Hepatocyte (in vitro differentiated cells): Measurements from ENCODE around the gene CKS2. TPM values are rescaled to one million over a fixed set of nuclear protein-coding genes. Genes with fewer than 3 reads are reported as not detected.

ENCODE experiments used
- DNase-seq: peaks from one replicate; pipeline ENCODE4 v3.0.0-alpha.2; 2016; ENCODE audit warnings: low spot score
- H2AFZ ChIP-seq: fragments of 200-600 bp; sonication (generic); 2 replicates; pipeline ENCODE4 v1.6.0; 2016; ENCODE audit warnings: antibody characterized with exemption, mild to moderate bottlenecking
- H3K27ac ChIP-seq: fragments of 200-600 bp; sonication (generic); 2 replicates; pipeline ENCODE4 v1.5.1; 2016; ENCODE audit warnings: mild to moderate bottlenecking
- H3K27me3 ChIP-seq: fragments of 200-600 bp; sonication (generic); 2 replicates; pipeline ENCODE4 v1.6.1; 2016
- H3K36me3 ChIP-seq: fragments of 200-600 bp; sonication (generic); replicated peaks from 2 replicates; pipeline ENCODE4 v1.5.1; 2016; ENCODE audit warnings: low read depth; ENCODE audit not compliant: insufficient read depth
- H3K4me1 ChIP-seq: fragments of 200-600 bp; sonication (generic); 2 replicates; pipeline ENCODE4 v1.5.1; 2016; ENCODE audit warnings: mild to moderate bottlenecking, moderate library complexity; ENCODE audit not compliant: insufficient read depth
- H3K4me2 ChIP-seq: fragments of 200-600 bp; sonication (generic); 2 replicates; pipeline ENCODE4 v1.6.0; 2016
- H3K4me3 ChIP-seq: fragments of 200-600 bp; sonication (generic); 2 replicates; pipeline ENCODE4 v1.5.1; 2016; ENCODE audit warnings: mild to moderate bottlenecking
- H3K79me2 ChIP-seq: fragments of 200-600 bp; sonication (generic); 2 replicates; pipeline ENCODE4 v1.6.0; 2017; ENCODE audit warnings: mild to moderate bottlenecking
- H3K9me2 ChIP-seq: fragments of 200-600 bp; sonication (generic); replicated peaks from 2 replicates; pipeline ENCODE4 v1.6.0; 2017; ENCODE audit warnings: mild to moderate bottlenecking; ENCODE audit not compliant: insufficient read depth
- H3K9me3 ChIP-seq: fragments of 200-600 bp; sonication (generic); 2 replicates; pipeline ENCODE4 v1.5.1; 2016; ENCODE audit warnings: low read depth, mild to moderate bottlenecking
- H4K20me1 ChIP-seq: fragments of 200-600 bp; sonication (generic); 2 replicates; pipeline ENCODE4 v1.6.0; 2016; ENCODE audit warnings: mild to moderate bottlenecking; ENCODE audit not compliant: insufficient read depth, poor library complexity, severe bottlenecking
- CTCF ChIP-seq: fragments of 200-600 bp; sonication (generic); IDR thresholded peaks from 2 replicates; pipeline ENCODE4 v1.5.1; 2016; ENCODE audit warnings: antibody characterized with exemption, mild to moderate bottlenecking; ENCODE audit not compliant: poor library complexity
- EZH2 ChIP-seq: fragments of 200-600 bp; sonication (generic); IDR thresholded peaks from 2 replicates; pipeline ENCODE4 v1.6.1; 2016; ENCODE audit warnings: antibody characterized with exemption, mild to moderate bottlenecking, borderline replicate concordance
- EZH2phosphoT487 ChIP-seq: fragments of 200-600 bp; sonication (generic); IDR thresholded peaks from one replicate; pipeline ENCODE4 v1.6.1; 2018; ENCODE audit warnings: antibody characterized with exemption, mild to moderate bottlenecking, low read depth, moderate library complexity; ENCODE audit not compliant: unreplicated experiment, severe bottlenecking
- WGBS: methylation state at CpG from one replicate; pipeline ENCODE4 v1.1.6; 2016; ENCODE audit warnings: low lambda C conversion rate; ENCODE audit errors: missing lambda C conversion rate; 5-methylcytosine and 5-hydroxymethylcytosine counted together
- microRNA-seq: library from miRNA; unstranded; fragments of <30 nt; microRNA quantifications from one replicate; pipeline ENCODE4, GENCODE V29; 2017
- polyA plus RNA-seq: library from polyadenylated mRNA; unstranded; fragments of >200 nt; fragmentation: Nextera tagmentation; extraction: Ambion mirVana; gene quantifications from 2 replicates; pipeline ENCODE4 v1.2.1, GENCODE V29; 2016
- small RNA-seq: library from RNA; depleted of rRNA; stranded (forward); fragments of <200 nt; gene quantifications from one replicate; pipeline ENCODE3, GENCODE V24; 2014
- total RNA-seq: library from RNA; depleted of rRNA; stranded (reverse); fragments of >200 nt; gene quantifications from 2 replicates; pipeline ENCODE4 v1.2.3, GENCODE V29; 2014

The CKS2 gene
- total and polyA plus RNA-seq, 2 experiments from 2014 or later = 77.1 to 136 TPM

GRCh38 chr9:89363921-89364665 is 53.1 kb downstream of the CKS2 start:
- Histone ChIP-seq H3K27me3 (no peaks in the 10 kb centered on the region), H3K4me3 (no peak overlapping the region), H3K79me2 (no peaks in the 10 kb centered on the region), H3K36me3 (no peaks in the 10 kb centered on the region), H3K4me2 (no peak overlapping the region), H3K4me1 (no peaks in the 10 kb centered on the region), H3K9me2 (no peaks in the 10 kb centered on the region), H3K27ac (no peak overlapping the region), H3K9me3 (no peaks in the 10 kb centered on the region), H4K20me1 (no peaks in the 10 kb centered on the region), H2AFZ (no peak overlapping the region)
- TF ChIP-seq EZH2 = no peak
- TF ChIP-seq EZH2phosphoT487 = no peak
- TF ChIP-seq CTCF = no peak
- no peak for DNase-seq
- 96% methylated on average over 9 of the region's 9 CpGs for WGBS

- Histone ChIP-seq H4K20me1 (no peaks in the 10 kb centered on the region), H3K4me3 (no peak overlapping the region), H3K9me2 (no peaks in the 10 kb centered on the region), H3K4me1 (no peaks in the 10 kb centered on the region), H3K9me3 (no peaks in the 10 kb centered on the region), H3K4me2 (no peak overlapping the region), H3K79me2 (no peaks in the 10 kb centered on the region), H3K27me3 (no peaks in the 10 kb centered on the region), H3K27ac (no peak overlapping the region), H2AFZ (no peak overlapping the region), H3K36me3 (no peaks in the 10 kb centered on the region)
- 92% methylated on average over 17 of the region's 17 CpGs for WGBS
- DNase-seq = no peak
- TF ChIP-seq EZH2phosphoT487 (no peak), EZH2 (no peak), CTCF (no peak)
Measured at GRCh38 chr9:89364666-89365531, 53.9 kb downstream of the CKS2 start.

- no peak for DNase-seq
- WGBS = 89% methylated on average over 2 of the region's 2 CpGs
- Histone ChIP-seq H3K9me3 (no peaks in the 10 kb centered on the region), H3K36me3 (no peaks in the 10 kb centered on the region), H3K79me2 (no peaks in the 10 kb centered on the region), H3K4me1 (no peaks in the 10 kb centered on the region), H3K27me3 (no peaks in the 10 kb centered on the region), H3K9me2 (no peaks in the 10 kb centered on the region), H3K4me2 (no peak overlapping the region), H3K4me3 (no peak overlapping the region), H4K20me1 (no peaks in the 10 kb centered on the region), H2AFZ (no peak overlapping the region), H3K27ac (no peak overlapping the region)
- TF ChIP-seq EZH2phosphoT487 (no peak), CTCF (no peak), EZH2 (no peak)
Measured at GRCh38 chr9:89365532-89365912, 54.5 kb downstream of the CKS2 start.

Small RNA genes lying within 50 kb of the gene (microRNA-seq; reads per million reads assigned to microRNA genes)
- not detected for gene MIR3153

Small RNA genes lying within 50 kb of the gene (small RNA-seq; reads per million reads assigned to genes)
- gene MIR3153 = not detected

Other genes starting within 250 kb of the CKS2 start
- 1.4 and 1.8 TPM in 2 replicates for gene SHC3, start 132.4 kb upstream of the CKS2 start, total RNA-seq
- gene SHC3, start 132.4 kb upstream of the CKS2 start, polyA plus RNA-seq = 1.4 and 1.5 TPM in 2 replicates
- 43.8 and 48.2 TPM in 2 replicates for gene SECISBP2, start 7.3 kb downstream of the CKS2 start, total RNA-seq
- 30.2 and 30.6 TPM in 2 replicates for gene SECISBP2, start 7.3 kb downstream of the CKS2 start, polyA plus RNA-seq
- gene SEMA4D, start 186.9 kb downstream of the CKS2 start, total RNA-seq = 9.4 and 10.0 TPM in 2 replicates
- gene SEMA4D, start 186.9 kb downstream of the CKS2 start, polyA plus RNA-seq = 10.1 and 10.4 TPM in 2 replicates